K562 (cell line): ENCODE data around the gene STK16. TPM values are rescaled to one million over a fixed set of nuclear protein-coding genes. Genes with fewer than 3 reads are reported as not detected.

Experiments
- AFF4 ChIP-seq: sonication (generic); formaldehyde crosslinking; IDR thresholded peaks from 2 replicates; pipeline ENCODE4 v1.8.0; 2023; ENCODE audit warnings: mild to moderate bottlenecking, missing genetic modification reagents
- ATF3 ChIP-seq, 2 experiments: fragments of 450-650 bp in 1 of 2; sonication (generic) in 1 of 2; formaldehyde crosslinking in 1 of 2; IDR thresholded peaks in 1 of 2; conservative IDR thresholded peaks in 1 of 2; 2 replicates each; pipeline versions ENCODE4 v1.6.1 to v1.8.1; 2016 to 2023; ENCODE audit warnings: mild to moderate bottlenecking in 2 of 2, moderate library complexity in 2 of 2, inconsistent platforms in 1 of 2, missing genetic modification reagents in 1 of 2
- ETV1 ChIP-seq: fragments of 450-650 bp; conservative IDR thresholded peaks from 2 replicates; pipeline ENCODE4 v1.6.1; 2016; ENCODE audit warnings: missing genetic modification characterization, control low read depth, low read depth, missing compliant biosample characterization
- HMGXB4 ChIP-seq: sonication (generic); formaldehyde crosslinking; IDR thresholded peaks from 2 replicates; pipeline ENCODE4 v1.8.1; 2023; ENCODE audit warnings: mild to moderate bottlenecking, missing genetic modification reagents
- HSF4 ChIP-seq: fragments of 250-450 bp; sonication (Bioruptor Pico); IDR thresholded peaks from 2 replicates; pipeline ENCODE4 v2.1.2; 2022; ENCODE audit warnings: mild to moderate bottlenecking, moderate library complexity, borderline replicate concordance
- KDM2B ChIP-seq: fragments of 250-450 bp; sonication (Bioruptor Pico); IDR thresholded peaks from 2 replicates; pipeline ENCODE4 v1.8.0; 2021; ENCODE audit warnings: mild to moderate bottlenecking, moderate library complexity
- NFE2 ChIP-seq: IDR thresholded peaks from 2 replicates; pipeline ENCODE4 v1.6.1; 2014; ENCODE audit warnings: antibody characterized with exemption, low read depth
- NONO ChIP-seq, 2 experiments: fragments of 200-400 bp in 1 of 2; fragments of 450-650 bp in 1 of 2; formaldehyde crosslinking in 1 of 2; IDR thresholded peaks; 2 replicates each; pipeline ENCODE4 v1.6.1; 2017; ENCODE audit warnings: low read depth in 2 of 2, mild to moderate bottlenecking in 2 of 2, moderate library complexity in 2 of 2, low read length in 1 of 2
- POLR2A ChIP-seq: fragments of 450-650 bp; conservative IDR thresholded peaks from 2 replicates; pipeline ENCODE4 v1.6.1; 2016
- POLR3G ChIP-seq: IDR thresholded peaks from 2 replicates; pipeline ENCODE4 v1.6.1; 2011; ENCODE audit not compliant: insufficient read length, insufficient replicate concordance; ENCODE audit errors: extremely low read depth
- RBFOX2 ChIP-seq: fragments of 200-400 bp; formaldehyde crosslinking; IDR thresholded peaks from 2 replicates; pipeline ENCODE4 v1.6.1; 2017; ENCODE audit warnings: low read depth, mild to moderate bottlenecking, low read length, moderate library complexity
- RBM25 ChIP-seq: fragments of 200-400 bp; formaldehyde crosslinking; IDR thresholded peaks from 2 replicates; pipeline ENCODE4 v1.6.1; 2018; ENCODE audit warnings: low read length, low read depth, moderate library complexity; ENCODE audit not compliant: severe bottlenecking
- SMARCB1 ChIP-seq: IDR thresholded peaks from 2 replicates; pipeline ENCODE4 v1.6.1; 2011; ENCODE audit warnings: improper control_type of control experiment, low read depth; ENCODE audit not compliant: insufficient read length
- STAT5A ChIP-seq: IDR thresholded peaks from 2 replicates; pipeline ENCODE4 v1.6.1; 2012; ENCODE audit warnings: low read length, inconsistent platforms, borderline replicate concordance
- YY1 ChIP-seq, 3 experiments: IDR thresholded peaks; 2 replicates each; pipeline ENCODE4 v1.6.1; 2011; ENCODE audit warnings: low read length in 2 of 3, mild to moderate bottlenecking in 2 of 3, moderate library complexity in 2 of 3, borderline replicate concordance in 1 of 3, control low read depth in 1 of 3, low read depth in 1 of 3; ENCODE audit not compliant: insufficient read depth in 3 of 3, insufficient replicate concordance in 2 of 3, control insufficient read depth in 1 of 3, insufficient read length in 1 of 3; ENCODE audit errors: extremely low read depth in 1 of 3
- ZNF395 ChIP-seq: fragments of 200-800 bp; sonication (Bioruptor generic); IDR thresholded peaks from 2 replicates; pipeline ENCODE4 v1.6.1; 2017; ENCODE audit warnings: missing genetic modification characterization, missing compliant biosample characterization
- ZNF717 ChIP-seq: fragments of 250-450 bp; sonication (Bioruptor Pico); IDR thresholded peaks from 2 replicates; pipeline ENCODE4 v1.5.0; 2021
- ZNF766 ChIP-seq: fragments of 200-800 bp; sonication (Bioruptor generic); conservative IDR thresholded peaks from 2 replicates; pipeline ENCODE4 v1.6.1; 2016; ENCODE audit warnings: missing genetic modification characterization, missing compliant biosample characterization
- polyA plus RNA-seq, 8 experiments: library from polyadenylated mRNA; depleted of rRNA in 4 of 8; stranded (reverse) in 5 of 8; unstranded in 3 of 8; fragments of >200 nt; fragmentation: Nextera tagmentation in 2 of 8; fragmentation: Illumina TruSeq in 1 of 8; extraction: Ambion mirVana in 2 of 8; extraction: Trizol in 1 of 8; gene quantifications; 2 replicates each; pipeline versions ENCODE4 v1.2.1 to v1.2.3, GENCODE V29; 2011 to 2014; ENCODE audit warnings: inconsistent platforms in 1 of 8, missing spikeins in 1 of 8
- total RNA-seq, 7 experiments: library from RNA; depleted of rRNA in 6 of 7; stranded (reverse); fragments of >200 nt in 6 of 7; fragmentation: Illumina TruSeq in 2 of 7; extraction: Trizol in 2 of 7; gene quantifications; 2 replicates each; pipeline versions ENCODE4 v1.2.1 to v1.2.3, GENCODE V29; 2011 to 2021; ENCODE audit warnings: low replicate concordance in 1 of 7

STK16 gene
- total and polyA plus RNA-seq, 9 of the 15 experiments (the other 6 are each of a cell fraction or from before 2014, with no cell fraction given), result 5.4 to 36.2 (median 17.8) TPM

- TF ChIP-seq AFF4 (CRISPR knock-in tag) (no peak), ATF3 (IDR thresholded peaks at IDR 0.05) (no peak), ATF3 (CRISPR knock-in tag; conservative IDR thresholded peaks at IDR 0.05) (no peak), RBFOX2 (peak; percentile 97), RBM25 (no peak), HMGXB4 (CRISPR knock-in tag) (no peak), NFE2 (no peak), POLR3G (no peak), SMARCB1 (no peak), ETV1 (tag) (no peak), POLR2A (peak; percentile 91), KDM2B (CRISPR knock-in tag) (no peak), NONO (IDR thresholded peaks at IDR 0.05; ENCODE audit: low read depth in 2 of 2, low read length in 1 of 2) (0 out of 4 replicates have a peak, but pooled peaks of 1 of the 2 experiments have one; percentile 31), ZNF395 (no peak), YY1 (IDR thresholded peaks at IDR 0.05; ENCODE audit: borderline replicate concordance in 1 of 3, control insufficient read depth in 1 of 3, extremely low read depth in 1 of 3, insufficient read depth in 3 of 3, insufficient read length in 1 of 3, insufficient replicate concordance in 2 of 3, low read depth in 1 of 3, low read length in 2 of 3) (peak in 1 of 3 experiments; percentile 8), HSF4 (CRISPR knock-in tag) (no peak), ZNF766 (CRISPR knock-in tag) (no peak), ZNF717 (CRISPR knock-in tag) (no peak), STAT5A (no peak)
Observed at GRCh38 chr2:219253753-219254589, 8.7 kb downstream of the STK16 start, which contains the start of gene TUBA4A (continued).
